Nephron progenitor cell (in vitro differentiated cells): Measurements from ENCODE around the gene COX7A2L.
A peak's percentile ranks its signal among the peaks of the same experiment; 100 is the strongest.
"Not testable (repeated sequence)": the region's sequence is repeated elsewhere in the genome, so short reads cannot be mapped to it uniquely, and the experiment has no call there.

Experiments used
- DNase-seq: peaks from one replicate; pipeline ENCODE4 v3.0.0; 2021
- H3K27ac Mint-ChIP-seq: 2 replicates; pipeline ENCODE4 v1.8.0; 2021; ENCODE audit warnings: mild to moderate bottlenecking, moderate library complexity, mixed read lengths
- H3K27me3 Mint-ChIP-seq: 2 replicates; pipeline ENCODE4 v1.8.0; 2021; ENCODE audit warnings: mild to moderate bottlenecking, low read depth, mixed read lengths; ENCODE audit not compliant: poor library complexity
- H3K36me3 Mint-ChIP-seq: 2 replicates; pipeline ENCODE4 v1.8.0; 2021; ENCODE audit warnings: low read depth, mixed read lengths
- H3K4me1 Mint-ChIP-seq: 2 replicates; pipeline ENCODE4 v1.8.0; 2021; ENCODE audit warnings: mixed read lengths
- H3K4me3 Mint-ChIP-seq: 2 replicates; pipeline ENCODE4 v1.8.0; 2021; ENCODE audit warnings: mild to moderate bottlenecking, moderate library complexity, mixed read lengths
- H3K9me3 Mint-ChIP-seq: 2 replicates; pipeline ENCODE4 v1.8.0; 2021; ENCODE audit warnings: mild to moderate bottlenecking, moderate library complexity, mixed read lengths
- CTCF ChIP-seq: fragments of 200-600 bp; sonication (generic); IDR thresholded peaks from 2 replicates; pipeline ENCODE4 v1.5.0; 2021; ENCODE audit warnings: antibody characterized with exemption

Gene COX7A2L

DNA sequence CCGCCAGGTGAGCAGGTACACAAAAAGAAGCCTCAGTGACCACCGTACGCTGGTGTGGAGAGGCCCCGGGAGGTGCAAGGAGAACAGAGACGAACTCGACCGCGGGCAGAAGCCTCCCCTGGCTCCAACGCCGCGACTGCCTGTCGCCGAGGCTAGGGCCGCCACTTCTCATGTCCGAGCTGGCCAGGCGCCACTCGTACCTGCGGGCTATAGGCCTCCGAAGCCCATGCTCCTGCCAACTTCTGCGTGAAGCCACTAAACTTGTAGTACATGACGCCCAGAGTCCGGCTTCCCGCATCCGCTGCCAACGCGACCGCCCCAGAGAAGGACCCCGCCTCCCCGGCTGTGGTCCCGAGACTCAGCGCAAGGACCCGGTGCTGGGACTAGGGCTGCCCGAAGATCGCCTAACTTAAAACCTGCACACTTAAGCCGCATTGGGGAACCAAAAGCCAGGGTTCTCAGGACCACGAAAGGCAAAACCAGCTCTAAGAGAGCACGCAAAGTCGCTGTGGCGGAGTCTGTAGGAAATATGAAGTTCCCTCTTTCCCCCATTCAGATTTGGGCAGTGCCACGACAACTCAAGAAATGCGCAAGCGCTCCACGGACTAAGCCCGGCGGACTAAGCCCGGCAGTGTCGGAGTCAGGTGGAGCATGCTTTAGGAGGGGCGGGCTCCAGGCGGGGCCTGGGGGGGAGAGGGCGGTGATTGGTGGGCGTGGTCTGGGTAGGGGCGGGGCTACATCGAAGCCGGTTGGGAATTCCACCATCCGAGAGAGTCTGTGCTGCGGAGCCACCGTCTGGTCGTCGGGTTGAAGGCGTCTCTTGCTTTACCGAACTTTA lies at the start of gene COX7A2L:
COX7A2L (minus strand) TSS at position 328 of the 838 bp plus-strand sequence; CDS start at position 272, 56 bp downstream.
- no peaks in the 10 kb centered on the region for H3K9me3 Mint-ChIP-seq
- TF ChIP-seq CTCF, result no peak
- H3K4me3 Mint-ChIP-seq, result peak within 1 kb of the TSS; percentile 91
- H3K27me3 Mint-ChIP-seq, result peaks cover 19% of the 10 kb centered on the region
- peaks cover 13% of the 10 kb centered on the region for H3K36me3 Mint-ChIP-seq
- peak within 1 kb of the TSS; percentile 100 for H3K27ac Mint-ChIP-seq
- H3K4me1 Mint-ChIP-seq, result peaks cover 80% of the 10 kb centered on the region
- peak; percentile 98 for DNase-seq

GRCh38 chr2:42408009-42408408 lies 47.0 kb upstream of the COX7A2L start:
- DNase-seq, result no peak
- peaks cover 8% of the 10 kb centered on the region for H3K27me3 Mint-ChIP-seq
- no peak overlapping the region for H3K27ac Mint-ChIP-seq
- H3K36me3 Mint-ChIP-seq, result no peaks in the 10 kb centered on the region
- H3K4me1 Mint-ChIP-seq, result peaks cover 12% of the 10 kb centered on the region
- H3K4me3 Mint-ChIP-seq, result no peak overlapping the region
- peaks cover 4% of the 10 kb centered on the region for H3K9me3 Mint-ChIP-seq
- TF ChIP-seq CTCF, result no peak

GRCh38 chr2:42407476-42407875 lies 46.5 kb upstream of the COX7A2L start:
- Mint-ChIP-seq H3K9me3 (peaks cover 4% of the 10 kb centered on the region), H3K36me3 (no peaks in the 10 kb centered on the region), H3K27me3 (peaks cover 8% of the 10 kb centered on the region), H3K4me3 (no peak overlapping the region), H3K27ac (no peak overlapping the region), H3K4me1 (peaks cover 12% of the 10 kb centered on the region)
- TF ChIP-seq CTCF, result no peak
- no peak for DNase-seq

DNA sequence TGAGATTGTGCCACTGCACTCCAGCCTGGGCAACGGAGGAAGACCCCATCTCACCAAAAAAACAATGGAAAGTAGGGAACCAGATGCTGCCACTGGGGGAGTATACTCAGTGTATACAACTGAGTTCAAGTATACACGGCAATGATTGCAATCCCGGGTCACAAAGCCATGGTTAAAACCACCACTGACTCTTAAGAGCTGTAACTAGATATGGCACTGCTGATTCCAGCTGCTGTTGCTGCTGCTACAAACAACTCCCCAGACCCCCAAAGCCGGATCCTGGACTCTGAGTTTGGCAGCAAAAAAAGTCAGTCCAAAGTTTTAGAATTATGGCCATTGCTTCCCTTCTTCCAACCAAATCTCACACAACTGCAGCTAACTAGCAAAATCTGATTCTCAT lies 43.7 kb upstream of the COX7A2L start:
- Mint-ChIP-seq H3K9me3 (no peaks in the 10 kb centered on the region), H3K36me3 (no peaks in the 10 kb centered on the region), H3K4me1 (peaks cover 12% of the 10 kb centered on the region), H3K4me3 (no peak overlapping the region), H3K27me3 (peaks cover 4% of the 10 kb centered on the region), H3K27ac (no peak overlapping the region)
- no peak for TF ChIP-seq CTCF
- no peak for DNase-seq

- H3K4me3 Mint-ChIP-seq, result no peak overlapping the region
- no peaks in the 10 kb centered on the region for H3K36me3 Mint-ChIP-seq
- H3K27me3 Mint-ChIP-seq, result peaks cover 7% of the 10 kb centered on the region
- peaks cover 12% of the 10 kb centered on the region for H3K4me1 Mint-ChIP-seq
- TF ChIP-seq CTCF, result no peak
- no peaks in the 10 kb centered on the region for H3K9me3 Mint-ChIP-seq
- no peak for DNase-seq
- H3K27ac Mint-ChIP-seq, result no peak overlapping the region
These were observed 40.8 kb upstream of the COX7A2L start for GRCh38 chr2:42401773-42402172.

DNA sequence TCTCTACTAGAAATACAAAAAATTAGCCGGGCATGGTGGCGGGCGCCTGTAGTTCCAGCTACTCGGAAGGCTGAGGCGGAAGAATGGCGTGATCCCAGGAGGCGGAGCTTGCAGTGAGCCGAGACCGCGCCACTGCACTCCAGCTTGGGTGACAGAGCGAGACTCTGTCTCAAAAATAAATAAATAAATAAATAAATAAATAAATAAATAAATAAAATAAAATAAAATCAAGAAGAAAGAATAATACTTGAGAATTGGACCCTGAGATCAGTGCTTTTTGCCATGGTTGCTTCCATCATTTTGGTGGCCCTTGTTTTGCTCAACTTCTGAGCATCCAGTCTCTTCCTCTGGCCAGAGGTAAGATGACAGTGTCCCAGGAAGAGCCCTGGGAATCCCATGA lies 37.0 kb upstream of the COX7A2L start:
- H3K4me3 Mint-ChIP-seq, H3K27ac Mint-ChIP-seq, H3K36me3 Mint-ChIP-seq, H3K4me1 Mint-ChIP-seq, H3K9me3 Mint-ChIP-seq, DNase-seq: not testable (repeated sequence)
- peaks cover 14% of the 10 kb centered on the region for H3K27me3 Mint-ChIP-seq

GRCh38 chr2:42393320-42393719 lies 32.3 kb upstream of the COX7A2L start:
- H3K4me3 Mint-ChIP-seq, DNase-seq, H3K27ac Mint-ChIP-seq, H3K4me1 Mint-ChIP-seq, H3K36me3 Mint-ChIP-seq: not testable (repeated sequence)
- peaks cover 10% of the 10 kb centered on the region for H3K27me3 Mint-ChIP-seq
- peaks cover 10% of the 10 kb centered on the region for H3K9me3 Mint-ChIP-seq
